Keratinocyte (primary cell): Measurements from ENCODE around the gene IGFBP7. TPM values are rescaled to one million over a fixed set of nuclear protein-coding genes. Genes with fewer than 3 reads are reported as not detected.

ENCODE experiments used
- DNase-seq: peaks from one replicate; pipeline ENCODE4 v3.0.0-alpha.2; 2011; ENCODE audit warnings: low read depth, missing footprints, low spot score
- FAIRE-seq: peaks from 2 replicates; lab custom pipeline; 2011; peaks lifted over from hg19 to GRCh38; lab: Jason Lieb, UNC
- H2AFZ ChIP-seq: 2 replicates; pipeline ENCODE4 v1.6.0; 2012; ENCODE audit warnings: low read length, control low read depth, inconsistent platforms; ENCODE audit not compliant: control insufficient read depth
- H3K27ac ChIP-seq: 2 replicates; pipeline ENCODE4 v1.5.1; 2011; ENCODE audit warnings: low read length; ENCODE audit not compliant: control insufficient read depth, insufficient read depth
- H3K27me3 ChIP-seq: 3 replicates; pipeline ENCODE4 v1.6.0; 2011; ENCODE audit warnings: low read length; ENCODE audit not compliant: control insufficient read depth, insufficient read depth; ENCODE audit errors: extremely low read depth
- H3K36me3 ChIP-seq, 2 experiments: 2 replicates in 1 of 2; 3 replicates in 1 of 2; pipeline ENCODE4 v1.5.1; 2011; ENCODE audit warnings: low read length in 2 of 2, mild to moderate bottlenecking in 1 of 2; ENCODE audit not compliant: control insufficient read depth in 2 of 2, insufficient read depth in 2 of 2; ENCODE audit errors: extremely low read depth in 1 of 2
- H3K4me1 ChIP-seq: 3 replicates; pipeline ENCODE4 v1.5.1; 2011; ENCODE audit warnings: low read length; ENCODE audit not compliant: control insufficient read depth, insufficient read depth; ENCODE audit errors: extremely low read depth
- H3K4me2 ChIP-seq: 3 replicates; pipeline ENCODE4 v1.6.0; 2011; ENCODE audit warnings: low read depth, low read length; ENCODE audit not compliant: control insufficient read depth, insufficient read depth; ENCODE audit errors: extremely low read depth
- H3K4me3 ChIP-seq, 3 experiments: fragments of 200-600 bp in 1 of 3; sonication (generic) in 1 of 3; 2 replicates in 2 of 3; 3 replicates in 1 of 3; pipeline ENCODE4 v1.5.1; 2011 to 2016; ENCODE audit warnings: low read length in 3 of 3, mild to moderate bottlenecking in 3 of 3, control low read depth in 2 of 3, inconsistent platforms in 1 of 3, low read depth in 1 of 3, mixed read lengths in 1 of 3, mixed run types in 1 of 3, moderate library complexity in 1 of 3; ENCODE audit not compliant: control insufficient read depth in 2 of 3, insufficient read depth in 2 of 3; ENCODE audit errors: extremely low read depth in 1 of 3
- H3K79me2 ChIP-seq: 2 replicates; pipeline ENCODE4 v1.6.0; 2012; ENCODE audit warnings: low read length; ENCODE audit not compliant: control insufficient read depth, insufficient read depth
- H3K9ac ChIP-seq: 3 replicates; pipeline ENCODE4 v1.6.0; 2011; ENCODE audit warnings: low read length; ENCODE audit not compliant: control insufficient read depth, insufficient read depth; ENCODE audit errors: extremely low read depth
- H3K9me1 ChIP-seq: 3 replicates; pipeline ENCODE4 v1.6.0; 2011; ENCODE audit warnings: low read length; ENCODE audit not compliant: control insufficient read depth, insufficient read depth; ENCODE audit errors: extremely low read depth
- H3K9me3 ChIP-seq: 2 replicates; pipeline ENCODE4 v1.5.1; 2012; ENCODE audit warnings: low read depth, low read length; ENCODE audit not compliant: control insufficient read depth
- H4K20me1 ChIP-seq: 3 replicates; pipeline ENCODE4 v1.6.0; 2011; ENCODE audit warnings: low read length; ENCODE audit not compliant: control insufficient read depth, insufficient read depth; ENCODE audit errors: extremely low read depth
- EZH2 ChIP-seq: IDR thresholded peaks from one replicate; pipeline ENCODE4 v1.6.1; 2012; ENCODE audit warnings: inconsistent platforms, mild to moderate bottlenecking, low read length, moderate library complexity
- dilution Hi-C: fragments of 300-500 bp; cut with MboI; formaldehyde crosslinking; loops from one replicate; pipeline ENCODE4 v1.7.0; 2020; ENCODE audit warnings: low sequenced_read_pairs; ENCODE audit not compliant: extremely low pct_ligation_motif_present
- polyA plus RNA-seq, 5 experiments: library from polyadenylated mRNA; depleted of rRNA in 3 of 5; stranded (reverse) in 3 of 5; stranded (forward) in 1 of 5; unstranded in 1 of 5; fragments of >200 nt; gene quantifications; 1 replicate in 1 of 5; 2 replicates in 3 of 5; 3 replicates in 1 of 5; pipeline versions ENCODE4 v1.2.1 to v1.2.3, GENCODE V29; 2011 to 2012; ENCODE audit warnings: missing spikeins in 2 of 5, low read depth in 1 of 5, low replicate concordance in 1 of 5
- TF ChIP-seq, protein P1 (sequence below), 3 experiments: IDR thresholded peaks in 1 of 3; conservative IDR thresholded peaks in 1 of 3; optimal IDR thresholded peaks in 1 of 3; 2 replicates in 2 of 3; 3 replicates in 1 of 3; pipeline versions ENCODE3 to v1.5.1; 2011; ENCODE audit warnings: low read length in 3 of 3, mild to moderate bottlenecking in 3 of 3, moderate library complexity in 2 of 3, control low read depth in 1 of 3, inconsistent platforms in 1 of 3; ENCODE audit not compliant: insufficient read depth in 2 of 3; ENCODE audit errors: extremely low read depth in 1 of 3

IGFBP7 gene
- polyA plus RNA-seq, 1 donor (not counting 4 experiments of a cell fraction or from before 2014, with no cell fraction given): 413 TPM

DNA sequence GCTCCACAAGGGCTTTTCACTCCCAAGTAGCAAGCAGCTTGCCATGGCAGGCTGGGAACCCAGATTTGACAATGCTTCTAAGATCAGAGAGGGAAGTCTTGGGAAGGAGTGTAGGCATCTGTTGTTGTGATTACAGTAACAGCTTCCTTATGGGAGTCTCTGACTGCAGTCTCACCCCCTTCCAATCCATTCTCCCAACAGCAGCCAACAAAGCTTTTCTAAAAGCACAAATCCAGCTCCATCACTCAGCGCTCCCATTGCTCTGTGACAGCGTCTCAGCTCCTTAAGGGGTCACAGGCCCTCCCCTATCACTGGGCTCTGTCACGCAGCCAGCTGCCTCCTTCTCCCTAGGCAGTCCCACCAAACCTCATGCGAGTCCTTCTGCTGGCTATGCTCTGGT lies 7.1 kb downstream of the IGFBP7 start:
- Histone ChIP-seq H3K27ac (no peak overlapping the region), H3K36me3 (peaks cover 3 to 8% of the 10 kb centered on the region in 2 experiments), H3K27me3 (no peaks in the 10 kb centered on the region), H3K4me1 (peaks cover 26% of the 10 kb centered on the region), H2AFZ (no peak overlapping the region), H4K20me1 (no peaks in the 10 kb centered on the region), H3K9me1 (no peaks in the 10 kb centered on the region), H3K79me2 (peaks cover 79% of the 10 kb centered on the region), H3K9me3 (no peaks in the 10 kb centered on the region), H3K4me3 (no peak overlapping the region), H3K4me2 (peak overlapping the region; percentile 2), H3K9ac (no peak overlapping the region)
- TF ChIP-seq, protein P1, sequence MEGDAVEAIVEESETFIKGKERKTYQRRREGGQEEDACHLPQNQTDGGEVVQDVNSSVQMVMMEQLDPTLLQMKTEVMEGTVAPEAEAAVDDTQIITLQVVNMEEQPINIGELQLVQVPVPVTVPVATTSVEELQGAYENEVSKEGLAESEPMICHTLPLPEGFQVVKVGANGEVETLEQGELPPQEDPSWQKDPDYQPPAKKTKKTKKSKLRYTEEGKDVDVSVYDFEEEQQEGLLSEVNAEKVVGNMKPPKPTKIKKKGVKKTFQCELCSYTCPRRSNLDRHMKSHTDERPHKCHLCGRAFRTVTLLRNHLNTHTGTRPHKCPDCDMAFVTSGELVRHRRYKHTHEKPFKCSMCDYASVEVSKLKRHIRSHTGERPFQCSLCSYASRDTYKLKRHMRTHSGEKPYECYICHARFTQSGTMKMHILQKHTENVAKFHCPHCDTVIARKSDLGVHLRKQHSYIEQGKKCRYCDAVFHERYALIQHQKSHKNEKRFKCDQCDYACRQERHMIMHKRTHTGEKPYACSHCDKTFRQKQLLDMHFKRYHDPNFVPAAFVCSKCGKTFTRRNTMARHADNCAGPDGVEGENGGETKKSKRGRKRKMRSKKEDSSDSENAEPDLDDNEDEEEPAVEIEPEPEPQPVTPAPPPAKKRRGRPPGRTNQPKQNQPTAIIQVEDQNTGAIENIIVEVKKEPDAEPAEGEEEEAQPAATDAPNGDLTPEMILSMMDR (optimal IDR thresholded peaks at IDR 0.05 in 1 of 3, IDR thresholded peaks at IDR 0.05 in 1 of 3, conservative IDR thresholded peaks at IDR 0.05 in 1 of 3; ENCODE audit: extremely low read depth in 1 of 3, insufficient read depth in 2 of 3, low read length in 3 of 3): no peak
- no peak for TF ChIP-seq EZH2
- DNase-seq (no peak), FAIRE-seq (no peak)
- dilution Hi-C loops: no loop called here

DNA sequence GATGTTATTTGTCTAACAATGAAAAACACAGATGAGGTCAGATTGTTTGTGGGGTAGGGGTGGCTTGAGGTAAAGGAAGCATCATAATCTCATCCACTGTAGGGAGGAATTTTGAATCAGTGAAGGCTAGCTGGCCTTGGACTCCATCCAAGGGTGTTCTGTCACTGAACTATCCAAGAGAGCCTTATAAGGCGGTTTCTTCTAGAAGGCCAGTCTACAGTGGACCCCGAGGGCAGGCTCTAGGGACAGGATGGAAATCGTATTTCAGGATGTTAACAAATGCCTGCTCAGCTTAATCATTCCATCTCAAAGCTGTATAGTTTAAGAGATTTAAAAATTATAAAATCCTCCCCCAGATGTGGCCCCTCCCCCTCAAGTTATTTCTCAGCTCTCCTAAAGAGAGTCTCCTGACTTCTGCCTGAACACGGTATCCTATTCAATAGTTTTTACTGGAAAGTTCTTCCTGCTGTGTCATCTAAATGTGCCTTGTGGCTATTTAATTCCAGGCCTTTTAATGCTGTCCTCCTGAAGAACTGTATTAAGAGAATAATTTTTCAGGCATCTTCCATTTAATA lies 8.0 kb downstream of the IGFBP7 start:
- H3K9me3 ChIP-seq: no peaks in the 10 kb centered on the region
- FAIRE-seq: peak; percentile 64
- H3K27ac ChIP-seq: no peak overlapping the region
- no peak overlapping the region for H2AFZ ChIP-seq
- dilution Hi-C loops: no loop called here
- no peaks in the 10 kb centered on the region for H3K9me1 ChIP-seq
- H3K27me3 ChIP-seq: no peaks in the 10 kb centered on the region
- no peak overlapping the region for H3K4me2 ChIP-seq
- H4K20me1 ChIP-seq: no peaks in the 10 kb centered on the region
- DNase-seq: no peak
- TF ChIP-seq, protein P1 (optimal IDR thresholded peaks at IDR 0.05 in 1 of 3, IDR thresholded peaks at IDR 0.05 in 1 of 3, conservative IDR thresholded peaks at IDR 0.05 in 1 of 3; ENCODE audit: extremely low read depth in 1 of 3, insufficient read depth in 2 of 3, low read length in 3 of 3): no peak
- no peak for TF ChIP-seq EZH2
- no peak overlapping the region for H3K4me3 ChIP-seq
- peaks cover 77% of the 10 kb centered on the region for H3K79me2 ChIP-seq
- H3K4me1 ChIP-seq: peaks cover 21% of the 10 kb centered on the region
- no peak overlapping the region for H3K9ac ChIP-seq
- H3K36me3 ChIP-seq: peaks cover 3 to 8% of the 10 kb centered on the region in 2 experiments
